HepG2 (cell line): ENCODE data around the gene OSBPL2. TPM values are rescaled to one million over a fixed set of nuclear protein-coding genes. Genes with fewer than 3 reads are reported as not detected.

Experiments
- ATAC-seq: fragments of 200-7000 bp; cut with Tn5 transposase; 3 replicates; pipeline ENCODE4 v1.9.1; 2020; ENCODE audit warnings: mild to moderate bottlenecking, moderate library complexity
- BruUV-seq: library from RNA; stranded (reverse); fragments of 400-500 nt; replicated peaks from 2 replicates; lab custom pipeline; 2021; lab: Mats Ljungman, UMichigan
- CTCF ChIA-PET: fragments of 300-600 bp; formaldehyde crosslinking; extraction: SDS; loops from one replicate; lab custom pipeline; 2021; ENCODE audit warnings: low total read pairs, inconsistent platforms, low intra/inter-chr PET ratio; lab: Yijun Ruan, JAX
- POLR2A ChIA-PET: fragments of 350-600 bp; sonication (Branson Sonifier 250); formaldehyde crosslinking; loops from one replicate; lab custom pipeline; 2020; ENCODE audit warnings: antibody characterized with exemption, inconsistent platforms; lab: Yijun Ruan, JAX
- DNase-seq: peaks from one replicate; pipeline ENCODE4 v3.0.0-alpha.2; 2015; ENCODE audit warnings: low spot score
- FAIRE-seq: peaks from 3 replicates; lab custom pipeline; 2011; peaks lifted over from hg19 to GRCh38; lab: Jason Lieb, UNC
- H2AFZ ChIP-seq: one replicate; pipeline ENCODE4 v1.6.1; 2011; ENCODE audit warnings: low read length, inconsistent platforms
- H3K27ac ChIP-seq: fragments of 300-600 bp; 3 replicates; pipeline ENCODE4 v1.8.0; 2011; ENCODE audit warnings: mixed run types, mild to moderate bottlenecking, mixed read lengths, low read length, inconsistent platforms; ENCODE audit not compliant: insufficient read depth; ENCODE audit errors: extremely low read length
- H3K27me3 ChIP-seq, 2 experiments: fragments of 200-600 bp in 1 of 2; 2 replicates in 1 of 2; 3 replicates in 1 of 2; pipeline versions ENCODE4 v1.6.0 to v1.8.0; 2011; ENCODE audit warnings: low read length in 2 of 2, mild to moderate bottlenecking in 2 of 2, moderate library complexity in 2 of 2, inconsistent platforms in 1 of 2; ENCODE audit not compliant: insufficient read depth in 2 of 2, control insufficient read depth in 1 of 2
- H3K36me3 ChIP-seq, 2 experiments: fragments of 200-600 bp in 1 of 2; replicated peaks in 1 of 2; 2 replicates in 1 of 2; 3 replicates in 1 of 2; pipeline versions ENCODE4 v1.5.1 to v1.8.0; 2011; ENCODE audit warnings: low read length in 2 of 2, inconsistent platforms in 1 of 2; ENCODE audit not compliant: insufficient read depth in 2 of 2, control insufficient read depth in 1 of 2
- H3K4me1 ChIP-seq: 2 replicates; pipeline ENCODE4 v1.5.1; 2012; ENCODE audit warnings: low read length, inconsistent platforms; ENCODE audit not compliant: insufficient read depth
- H3K4me2 ChIP-seq: 2 replicates; pipeline ENCODE4 v1.6.0; 2011; ENCODE audit warnings: low read depth, low read length, inconsistent platforms
- H3K4me3 ChIP-seq, 3 experiments: fragments of 200-600 bp in 1 of 3; sonication (generic), shearing (Covaris generic) in 1 of 3; replicated peaks in 1 of 3; 2 replicates each; pipeline ENCODE4 v1.5.1; 2011 to 2016; ENCODE audit warnings: low read length in 3 of 3, inconsistent platforms in 2 of 3, low read depth in 2 of 3, mild to moderate bottlenecking in 2 of 3, control low read depth in 1 of 3, mixed read lengths in 1 of 3; ENCODE audit not compliant: insufficient read depth in 1 of 3
- H3K79me2 ChIP-seq: one replicate; pipeline ENCODE4 v1.6.1; 2011; ENCODE audit warnings: low read length, inconsistent platforms; ENCODE audit not compliant: insufficient read depth
- H3K9ac ChIP-seq: 2 replicates; pipeline ENCODE4 v1.6.0; 2011; ENCODE audit warnings: mild to moderate bottlenecking, low read depth, low read length, inconsistent platforms; ENCODE audit not compliant: insufficient read depth
- H3K9me3 ChIP-seq: 2 replicates; pipeline ENCODE4 v1.5.1; 2012; ENCODE audit warnings: mild to moderate bottlenecking, low read length
- H4K20me1 ChIP-seq: 2 replicates; pipeline ENCODE4 v1.6.0; 2011; ENCODE audit warnings: inconsistent platforms, mild to moderate bottlenecking, low read length, moderate library complexity; ENCODE audit not compliant: insufficient read depth
- CSRNP2 ChIP-seq: sonication (generic); formaldehyde crosslinking; conservative IDR thresholded peaks from 2 replicates; pipeline ENCODE4 v1.8.0; 2022; ENCODE audit warnings: low read depth, missing genetic modification reagents
- EZH2 ChIP-seq: conservative IDR thresholded peaks from 2 replicates; pipeline ENCODE4 v1.6.1; 2012; ENCODE audit warnings: mild to moderate bottlenecking, low read depth, low read length, moderate library complexity
- GTF3A ChIP-seq: sonication (generic); formaldehyde crosslinking; conservative IDR thresholded peaks from 2 replicates; pipeline ENCODE4 v1.4.0; 2020; ENCODE audit warnings: mild to moderate bottlenecking, missing genetic modification reagents
- NR2C2 ChIP-seq: sonication (generic); formaldehyde crosslinking; IDR thresholded peaks from 2 replicates; pipeline ENCODE4 v1.4.0; 2020; ENCODE audit warnings: missing genetic modification reagents, mild to moderate bottlenecking, moderate library complexity, borderline replicate concordance
- NR3C1 ChIP-seq: sonication (generic); formaldehyde crosslinking; IDR thresholded peaks from 2 replicates; pipeline ENCODE4 v1.4.0; 2020; ENCODE audit warnings: missing genetic modification reagents
- PHF8 ChIP-seq: sonication (generic); formaldehyde crosslinking; IDR thresholded peaks from 2 replicates; pipeline ENCODE4 v1.5.0; 2020; ENCODE audit warnings: missing genetic modification reagents
- SP4 ChIP-seq: sonication (generic); formaldehyde crosslinking; IDR thresholded peaks from 2 replicates; pipeline ENCODE4 v1.8.1; 2023; ENCODE audit warnings: mild to moderate bottlenecking, missing genetic modification reagents
- THAP7 ChIP-seq: sonication (generic); formaldehyde crosslinking; IDR thresholded peaks from 2 replicates; pipeline ENCODE4 v1.8.1; 2023; ENCODE audit warnings: mild to moderate bottlenecking, missing genetic modification reagents
- ZNF713 ChIP-seq: sonication (generic); formaldehyde crosslinking; IDR thresholded peaks from 2 replicates; pipeline ENCODE4 v1.4.0; 2020; ENCODE audit warnings: mild to moderate bottlenecking, missing genetic modification reagents
- ZNF790 ChIP-seq: sonication (generic); formaldehyde crosslinking; IDR thresholded peaks from 2 replicates; pipeline ENCODE4 v1.8.0; 2022; ENCODE audit warnings: missing genetic modification reagents, mild to moderate bottlenecking, borderline replicate concordance
- WGBS: methylation state at CpG from one replicate; pipeline ENCODE4 v1.1.6; 2017; ENCODE audit warnings: low lambda C conversion rate; 5-methylcytosine and 5-hydroxymethylcytosine counted together
- in situ Hi-C: cut with HindIII; loops from 2 replicates; pipeline ENCODE4 v1.10.0; 2017; ENCODE audit warnings: low pct_unique_long_range_greater_than_20kb; ENCODE audit not compliant: extremely low pct_ligation_motif_present
- intact Hi-C: fragments of 100-400 bp; cut with micrococcal nuclease; formaldehyde crosslinking; loops from one replicate; pipeline ENCODE4 v1.10.0; 2022; ENCODE audit not compliant: unreplicated experiment
- polyA plus RNA-seq, 8 experiments: library from polyadenylated mRNA; depleted of rRNA in 3 of 8; stranded (reverse) in 7 of 8; unstranded in 1 of 8; fragments of >200 nt; fragmentation: Illumina TruSeq in 4 of 8; extraction: Trizol in 4 of 8; gene quantifications; 2 replicates each; pipeline versions ENCODE4 v1.2.1 to v1.2.3, GENCODE V29; 2011 to 2016; ENCODE audit warnings: low read depth in 4 of 8, missing spikeins in 1 of 8, mixed read lengths in 1 of 8; ENCODE audit not compliant: insufficient read depth in 1 of 8
- total RNA-seq, 5 experiments: library from RNA; depleted of rRNA; stranded (reverse); fragments of >200 nt; fragmentation: Illumina TruSeq; extraction: Trizol; gene quantifications; 2 replicates each; pipeline ENCODE4 v1.2.3, GENCODE V29; 2016; ENCODE audit warnings: low read depth in 1 of 5
- TF ChIP-seq, protein P1 (sequence below), 2 experiments: IDR thresholded peaks; 2 replicates each; pipeline ENCODE4 v1.6.1; 2011 to 2012; ENCODE audit warnings: low read length in 2 of 2, borderline replicate concordance in 1 of 2, low read depth in 1 of 2, mild to moderate bottlenecking in 1 of 2, moderate library complexity in 1 of 2
- TF ChIP-seq, protein P2 (sequence below): sonication (generic); formaldehyde crosslinking; IDR thresholded peaks from 2 replicates; pipeline ENCODE4 v1.4.0; 2020; ENCODE audit warnings: mild to moderate bottlenecking, missing genetic modification reagents

OSBPL2 gene
- total and polyA plus RNA-seq, 2 of the 13 experiments (the other 11 are each of a cell fraction or from before 2014, with no cell fraction given) = 18.5 to 37.4 TPM

DNA sequence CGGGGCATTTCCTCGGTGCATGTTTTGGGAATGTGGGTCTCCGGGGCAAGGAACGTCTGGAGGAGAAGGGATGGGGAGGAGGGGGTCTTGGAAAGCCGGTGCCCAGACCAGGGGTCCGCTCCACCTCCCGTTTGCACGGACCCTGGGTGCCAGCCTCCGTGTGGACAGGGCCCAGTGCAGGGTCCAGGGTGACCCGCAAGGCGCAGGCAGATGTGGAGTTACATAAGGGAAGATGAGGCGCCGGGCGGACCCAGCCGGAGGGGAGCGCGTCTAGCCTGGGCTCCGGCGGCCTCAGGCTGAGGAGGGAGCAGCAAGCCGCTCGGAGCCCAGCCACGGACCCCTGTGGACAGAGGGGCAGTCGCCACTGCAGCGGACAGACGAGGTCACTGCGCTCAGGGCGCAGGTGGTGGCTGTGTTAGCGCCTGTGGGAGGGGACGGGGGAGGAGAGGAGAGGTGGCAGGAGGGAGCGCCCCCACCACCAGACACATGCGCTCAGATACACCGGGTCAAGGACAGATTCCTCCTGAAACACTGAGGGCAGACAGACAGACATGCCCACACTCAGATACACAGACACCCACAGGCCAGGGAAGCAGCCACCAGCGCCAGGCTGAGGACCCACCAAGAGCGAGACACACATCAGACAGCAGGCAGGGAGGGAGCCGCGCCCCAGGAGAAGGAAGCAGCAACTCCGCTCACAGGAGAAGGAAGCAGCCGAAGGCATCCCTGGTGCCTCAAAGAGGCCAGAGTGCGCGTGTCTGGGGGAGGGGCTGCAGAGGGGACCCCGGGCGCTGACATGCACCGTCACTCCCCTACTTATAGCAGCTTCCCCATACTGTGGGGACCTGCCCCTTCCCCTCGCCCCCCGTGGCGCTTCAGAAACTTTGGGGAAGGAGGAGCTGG is 17.4 kb upstream of the OSBPL2 start:
- Histone ChIP-seq H3K36me3 (no peaks in the 10 kb centered on the region), H3K4me3 (peak overlapping the region in 1 of 3 experiments; percentile 30; a peak in 1 of 6 replicates), H2AFZ (no peak overlapping the region), H3K9ac (no peak overlapping the region), H3K4me1 (peaks cover 41% of the 10 kb centered on the region), H3K4me2 (peak overlapping the region; percentile 48), H4K20me1 (peaks cover 38% of the 10 kb centered on the region; the same call in 1 of the 2 replicates), H3K9me3 (no peaks in the 10 kb centered on the region), H3K27ac (no peak overlapping the region), H3K27me3 (peaks cover 67 to 92% of the 10 kb centered on the region in 2 experiments), H3K79me2 (no peaks in the 10 kb centered on the region)
- POLR2A ChIA-PET = no interaction called here
- FAIRE-seq (no peak), ATAC-seq (peak; percentile 11), DNase-seq (no peak)
- CTCF ChIA-PET = no interaction called here
- in situ Hi-C loops (no loop called here), intact Hi-C loops (no loop called here)
- no TSS peak for BruUV-seq
- 20% methylated on average over 40 of the region's 46 CpGs for WGBS
- TF ChIP-seq, protein P1, sequence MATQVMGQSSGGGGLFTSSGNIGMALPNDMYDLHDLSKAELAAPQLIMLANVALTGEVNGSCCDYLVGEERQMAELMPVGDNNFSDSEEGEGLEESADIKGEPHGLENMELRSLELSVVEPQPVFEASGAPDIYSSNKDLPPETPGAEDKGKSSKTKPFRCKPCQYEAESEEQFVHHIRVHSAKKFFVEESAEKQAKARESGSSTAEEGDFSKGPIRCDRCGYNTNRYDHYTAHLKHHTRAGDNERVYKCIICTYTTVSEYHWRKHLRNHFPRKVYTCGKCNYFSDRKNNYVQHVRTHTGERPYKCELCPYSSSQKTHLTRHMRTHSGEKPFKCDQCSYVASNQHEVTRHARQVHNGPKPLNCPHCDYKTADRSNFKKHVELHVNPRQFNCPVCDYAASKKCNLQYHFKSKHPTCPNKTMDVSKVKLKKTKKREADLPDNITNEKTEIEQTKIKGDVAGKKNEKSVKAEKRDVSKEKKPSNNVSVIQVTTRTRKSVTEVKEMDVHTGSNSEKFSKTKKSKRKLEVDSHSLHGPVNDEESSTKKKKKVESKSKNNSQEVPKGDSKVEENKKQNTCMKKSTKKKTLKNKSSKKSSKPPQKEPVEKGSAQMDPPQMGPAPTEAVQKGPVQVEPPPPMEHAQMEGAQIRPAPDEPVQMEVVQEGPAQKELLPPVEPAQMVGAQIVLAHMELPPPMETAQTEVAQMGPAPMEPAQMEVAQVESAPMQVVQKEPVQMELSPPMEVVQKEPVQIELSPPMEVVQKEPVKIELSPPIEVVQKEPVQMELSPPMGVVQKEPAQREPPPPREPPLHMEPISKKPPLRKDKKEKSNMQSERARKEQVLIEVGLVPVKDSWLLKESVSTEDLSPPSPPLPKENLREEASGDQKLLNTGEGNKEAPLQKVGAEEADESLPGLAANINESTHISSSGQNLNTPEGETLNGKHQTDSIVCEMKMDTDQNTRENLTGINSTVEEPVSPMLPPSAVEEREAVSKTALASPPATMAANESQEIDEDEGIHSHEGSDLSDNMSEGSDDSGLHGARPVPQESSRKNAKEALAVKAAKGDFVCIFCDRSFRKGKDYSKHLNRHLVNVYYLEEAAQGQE (IDR thresholded peaks at IDR 0.05; ENCODE audit: borderline replicate concordance in 1 of 2, low read depth in 1 of 2, low read length in 2 of 2) = no peak; a peak in 2 of 4 replicates
- TF ChIP-seq CSRNP2 (CRISPR knock-in tag) (0 out of 2 replicates have a peak, but pooled peaks have one; percentile 3), NR3C1 (CRISPR knock-in tag) (0 out of 2 replicates have a peak, but pooled peaks have one; percentile 14), ZNF713 (CRISPR knock-in tag) (0 out of 2 replicates have a peak, but pooled peaks have one; percentile 77), SP4 (peak; percentile 50; the same call in 1 of the 2 replicates), PHF8 (CRISPR knock-in tag) (0 out of 2 replicates have a peak, but pooled peaks have one; percentile 3), ZNF790 (CRISPR knock-in tag) (0 out of 2 replicates have a peak, but pooled peaks have one; percentile 18), NR2C2 (peak; percentile 19; the same call in 1 of the 2 replicates), THAP7 (CRISPR knock-in tag) (no peak), EZH2 (peak; percentile 84; the same call in 1 of the 2 replicates), GTF3A (0 out of 2 replicates have a peak, but pooled peaks have one; percentile 47)
- TF ChIP-seq, protein P2, sequence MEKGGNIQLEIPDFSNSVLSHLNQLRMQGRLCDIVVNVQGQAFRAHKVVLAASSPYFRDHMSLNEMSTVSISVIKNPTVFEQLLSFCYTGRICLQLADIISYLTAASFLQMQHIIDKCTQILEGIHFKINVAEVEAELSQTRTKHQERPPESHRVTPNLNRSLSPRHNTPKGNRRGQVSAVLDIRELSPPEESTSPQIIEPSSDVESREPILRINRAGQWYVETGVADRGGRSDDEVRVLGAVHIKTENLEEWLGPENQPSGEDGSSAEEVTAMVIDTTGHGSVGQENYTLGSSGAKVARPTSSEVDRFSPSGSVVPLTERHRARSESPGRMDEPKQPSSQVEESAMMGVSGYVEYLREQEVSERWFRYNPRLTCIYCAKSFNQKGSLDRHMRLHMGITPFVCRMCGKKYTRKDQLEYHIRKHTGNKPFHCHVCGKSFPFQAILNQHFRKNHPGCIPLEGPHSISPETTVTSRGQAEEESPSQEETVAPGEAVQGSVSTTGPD = no peak
